DMS79 treated with DMSO at 0.1 percent for 48 hours (cell line): ENCODE data around the gene ELL2.
"Not testable (repeated sequence)": the region's sequence is repeated elsewhere in the genome, so short reads cannot be mapped to it uniquely, and the experiment has no call there.

Source experiments
- DNase-seq: peaks from one replicate; lab custom pipeline; 2025; lab: John Stamatoyannopoulos, UW

ELL2 gene

DNA sequence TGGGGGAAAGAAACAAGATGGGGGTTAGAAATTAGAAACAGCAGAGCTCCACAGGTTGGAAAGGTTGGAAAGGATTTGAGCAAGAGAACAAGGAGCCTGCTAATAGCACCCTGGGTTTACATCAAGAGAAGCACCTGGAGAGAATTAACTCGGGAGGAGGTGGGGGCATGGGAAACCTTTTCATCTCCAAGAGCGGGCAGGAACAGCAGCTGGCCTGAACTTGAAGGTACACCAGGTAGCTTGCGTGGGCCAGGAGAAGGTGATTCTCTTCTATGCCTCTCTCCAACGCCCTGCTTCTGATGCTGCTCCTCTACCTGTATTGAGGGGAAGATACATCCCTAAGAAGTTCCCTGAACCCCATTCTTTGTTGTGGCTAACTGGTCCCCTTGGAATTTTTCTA lies 102.0 kb downstream of the ELL2 start:
- no peak for DNase-seq

DNA sequence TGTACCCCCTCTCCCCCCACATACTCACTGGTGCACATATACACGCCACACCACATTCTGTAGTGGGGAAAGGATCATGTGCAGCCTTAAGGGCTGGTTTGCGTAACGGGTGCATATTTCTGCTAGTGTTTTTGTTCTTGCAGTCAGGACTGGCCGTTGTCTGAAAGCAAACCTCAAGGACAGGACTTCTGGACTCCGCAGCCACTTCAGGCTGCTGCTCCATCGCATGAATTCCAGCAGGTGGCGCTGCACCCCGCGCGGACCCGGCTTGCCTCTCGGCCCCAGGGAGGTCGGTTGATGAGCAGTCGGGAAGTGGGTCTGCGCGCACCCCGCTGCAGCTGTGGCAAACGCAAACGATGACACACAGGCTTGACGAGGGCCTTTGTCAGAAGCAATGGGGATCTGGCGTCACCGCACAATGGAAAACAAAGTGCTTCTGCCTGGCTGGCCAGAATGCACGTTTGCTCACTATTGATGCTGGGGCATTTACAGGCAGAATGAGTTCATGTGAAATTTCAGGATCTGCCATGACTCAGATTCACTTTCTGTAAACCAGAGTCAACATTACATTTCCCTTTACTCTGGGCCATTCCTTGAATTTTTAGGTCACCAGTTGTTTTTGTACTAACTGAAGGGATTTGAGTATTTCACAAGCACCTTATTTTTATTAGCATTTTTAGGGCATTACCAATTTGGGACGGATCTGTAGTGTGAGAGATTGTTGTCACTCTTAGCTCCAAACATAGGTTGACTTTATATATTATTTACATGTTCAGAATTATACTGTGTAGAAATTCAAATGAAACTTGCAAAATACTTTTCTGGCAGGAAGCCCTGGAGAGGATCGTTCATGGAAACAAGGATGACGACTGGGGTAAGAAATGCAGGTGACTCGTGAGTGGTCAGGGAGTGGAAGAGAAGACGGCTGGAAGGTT lies 102.7 kb downstream of the ELL2 start:
- peak; percentile 52 for DNase-seq

- DNase-seq, result no peak
These were observed 103.6 kb downstream of the ELL2 start for GRCh38 chr5:95858023-95858461.

DNA sequence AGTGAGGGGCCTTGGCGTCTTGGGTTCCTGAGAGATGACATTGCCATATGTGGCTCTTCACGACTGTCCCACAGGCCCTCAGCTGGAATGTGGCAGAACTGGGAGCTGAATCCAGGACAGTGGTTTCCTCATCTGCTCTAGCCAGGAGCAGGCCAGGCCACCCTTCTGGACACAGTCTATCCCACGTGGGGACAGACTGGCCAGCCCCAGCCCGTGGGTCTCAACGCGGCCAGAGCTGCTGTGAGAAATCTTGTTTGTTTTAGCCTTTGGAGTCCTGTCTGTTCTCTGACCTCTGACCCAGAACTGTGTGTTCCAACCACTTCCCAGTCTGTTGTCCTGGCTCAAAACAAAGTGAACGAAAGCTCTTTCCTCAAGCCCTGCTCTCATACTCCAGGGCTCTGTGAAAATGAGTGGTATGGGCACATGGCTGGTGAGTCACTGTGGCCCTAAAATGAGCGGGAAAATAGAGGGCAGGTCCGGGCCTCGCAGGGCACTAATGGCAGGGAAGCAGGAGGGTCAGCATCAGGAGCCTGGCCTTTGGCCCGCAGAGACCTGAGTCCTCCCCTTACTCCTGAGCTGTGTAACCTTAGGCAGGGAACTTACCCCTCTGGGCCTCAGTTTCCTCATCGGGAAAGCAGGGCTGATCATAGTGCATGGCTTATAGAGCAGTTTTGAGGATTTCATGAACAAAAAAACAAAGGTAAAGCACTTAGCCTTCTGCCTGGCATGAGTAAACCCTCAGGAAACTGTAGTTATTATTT lies 104.3 kb downstream of the ELL2 start:
- no peak for DNase-seq

DNA sequence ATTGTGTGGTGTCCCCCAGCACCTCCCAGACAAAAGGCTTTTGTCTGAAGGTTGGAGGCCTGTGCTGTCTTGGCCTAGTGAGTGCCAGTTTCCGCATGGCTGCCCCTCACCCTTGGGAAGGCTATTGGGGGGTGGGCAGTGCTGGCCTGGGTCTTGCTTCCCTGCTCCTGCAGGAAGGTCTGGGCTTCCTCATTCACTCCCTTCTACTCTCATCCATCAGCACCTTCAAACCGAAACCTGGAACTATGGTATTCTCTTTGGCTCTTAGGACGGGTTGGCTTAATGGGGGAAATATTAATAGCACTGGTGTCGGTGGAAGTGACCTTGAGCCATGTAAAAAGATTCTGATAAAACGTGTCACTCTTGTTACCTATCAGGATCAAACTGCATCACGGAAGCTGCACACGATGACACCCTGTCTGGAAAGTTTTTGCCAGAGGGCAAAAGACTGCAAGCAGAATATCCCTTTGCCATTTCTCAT lies 105.1 kb downstream of the ELL2 start:
- DNase-seq, result no peak

- no peak for DNase-seq
These were observed 108.2 kb downstream of the ELL2 start for GRCh38 chr5:95853490-95853889.

DNA sequence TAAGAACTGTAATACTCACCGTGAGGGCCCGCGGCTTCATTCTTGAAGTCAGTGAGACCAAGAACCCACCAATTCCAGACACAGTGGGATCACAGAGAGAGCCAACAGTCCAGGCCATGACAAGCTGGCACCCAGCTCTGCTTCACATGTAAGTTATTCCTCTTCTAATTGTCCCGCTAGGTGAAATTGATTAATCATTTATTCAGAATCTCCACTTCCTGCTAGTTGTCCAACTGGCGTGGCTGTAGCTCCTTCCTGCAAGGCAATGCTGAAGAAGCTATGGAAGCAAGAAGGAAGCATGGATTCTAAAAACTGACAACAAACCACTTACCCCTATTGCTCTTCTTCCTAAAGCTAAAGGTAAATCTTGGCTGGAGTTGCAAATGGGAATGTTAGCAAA lies 109.1 kb downstream of the ELL2 start:
- DNase-seq, result no peak

- DNase-seq, result not testable (repeated sequence)
These were observed 110.5 kb downstream of the ELL2 start for GRCh38 chr5:95851141-95851540.

GRCh38 chr5:95850391-95850894 lies 111.2 kb downstream of the ELL2 start:
- DNase-seq, result no peak

DNA sequence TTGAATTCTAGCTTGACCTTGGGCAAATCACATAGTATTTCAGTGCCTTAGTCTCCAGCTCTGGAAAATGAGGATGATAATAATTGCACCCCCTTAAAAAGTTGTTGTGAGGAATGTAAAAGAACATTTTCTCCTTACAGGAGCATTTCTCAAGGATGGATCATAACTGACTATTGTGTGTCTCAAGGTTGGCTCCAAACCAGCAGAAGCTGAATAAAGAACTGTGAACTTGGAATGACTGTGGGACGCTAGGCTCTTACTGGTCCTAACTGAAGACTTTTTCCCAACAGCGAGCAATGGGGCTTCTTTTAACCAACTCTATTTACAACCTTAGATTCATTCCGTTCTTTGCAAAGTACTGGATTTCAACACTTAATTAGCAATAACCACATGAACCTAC lies 113.0 kb downstream of the ELL2 start:
- DNase-seq, result no peak

GRCh38 chr5:95847261-95847592 lies 114.4 kb downstream of the ELL2 start:
- no peak for DNase-seq

GRCh38 chr5:95846554-95847260 lies 114.9 kb downstream of the ELL2 start:
- DNase-seq, result peak; percentile 59

- no peak for DNase-seq
These were observed 116.3 kb downstream of the ELL2 start for GRCh38 chr5:95845391-95845790.

DNA sequence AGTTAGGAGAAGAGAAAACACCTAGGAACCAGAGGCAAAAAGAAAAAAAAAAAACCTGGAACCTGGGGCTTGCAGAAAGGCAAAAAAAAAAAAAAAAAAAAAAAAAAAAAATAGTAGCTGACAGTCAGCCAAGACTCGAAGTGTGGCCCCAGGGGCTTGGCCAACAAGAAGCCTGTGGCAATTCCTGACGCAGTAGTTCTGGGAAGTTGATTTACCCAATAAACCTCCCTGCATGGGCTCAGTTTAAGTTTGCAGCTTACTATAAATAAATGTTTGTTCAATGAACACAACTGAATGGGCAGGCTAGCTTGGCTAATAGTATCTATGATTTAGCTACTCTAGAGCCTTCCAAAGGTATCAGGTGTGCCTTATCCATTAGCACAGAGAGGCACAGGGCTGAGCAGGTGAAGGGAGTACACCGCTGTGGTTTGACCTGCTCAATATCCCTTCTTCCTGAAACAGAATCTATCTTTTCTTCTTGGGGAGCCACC lies 117.9 kb downstream of the ELL2 start:
- no peak for DNase-seq

DNA sequence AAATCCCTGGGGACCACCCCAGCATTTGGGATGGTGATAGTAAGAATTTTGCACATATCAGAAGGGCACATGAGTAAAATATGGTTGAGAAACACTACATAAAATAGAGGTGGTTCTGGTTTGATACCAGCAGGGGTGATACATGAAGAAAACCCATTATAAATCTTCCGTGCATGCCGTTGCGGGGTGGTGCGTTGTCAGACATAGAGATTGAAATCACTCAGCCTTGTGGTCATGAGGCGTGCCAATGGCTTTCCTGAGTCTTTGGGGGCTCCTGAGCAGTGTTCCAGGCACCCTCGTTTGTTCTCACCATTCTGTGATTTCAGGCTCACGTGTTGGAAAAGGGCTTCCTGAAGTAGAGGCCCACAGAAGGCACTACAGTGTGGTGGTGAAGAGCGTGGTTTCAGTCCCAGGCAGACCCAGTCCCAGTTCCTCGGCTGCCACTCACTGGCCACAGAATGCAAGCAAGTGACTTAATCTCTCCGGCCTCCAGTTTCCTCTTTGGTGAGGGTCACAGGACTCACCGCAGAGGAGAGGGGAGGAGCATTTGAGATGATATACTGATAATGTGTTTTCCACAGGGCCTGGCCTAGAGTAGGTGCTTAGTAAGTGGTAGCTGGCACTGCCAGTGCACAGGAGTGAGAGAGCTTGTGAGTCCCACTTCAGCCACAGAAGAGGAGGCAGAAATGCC lies 118.7 kb downstream of the ELL2 start:
- DNase-seq, result no peak

GRCh38 chr5:95841914-95842812 lies 119.5 kb downstream of the ELL2 start:
- DNase-seq, result no peak

DNA sequence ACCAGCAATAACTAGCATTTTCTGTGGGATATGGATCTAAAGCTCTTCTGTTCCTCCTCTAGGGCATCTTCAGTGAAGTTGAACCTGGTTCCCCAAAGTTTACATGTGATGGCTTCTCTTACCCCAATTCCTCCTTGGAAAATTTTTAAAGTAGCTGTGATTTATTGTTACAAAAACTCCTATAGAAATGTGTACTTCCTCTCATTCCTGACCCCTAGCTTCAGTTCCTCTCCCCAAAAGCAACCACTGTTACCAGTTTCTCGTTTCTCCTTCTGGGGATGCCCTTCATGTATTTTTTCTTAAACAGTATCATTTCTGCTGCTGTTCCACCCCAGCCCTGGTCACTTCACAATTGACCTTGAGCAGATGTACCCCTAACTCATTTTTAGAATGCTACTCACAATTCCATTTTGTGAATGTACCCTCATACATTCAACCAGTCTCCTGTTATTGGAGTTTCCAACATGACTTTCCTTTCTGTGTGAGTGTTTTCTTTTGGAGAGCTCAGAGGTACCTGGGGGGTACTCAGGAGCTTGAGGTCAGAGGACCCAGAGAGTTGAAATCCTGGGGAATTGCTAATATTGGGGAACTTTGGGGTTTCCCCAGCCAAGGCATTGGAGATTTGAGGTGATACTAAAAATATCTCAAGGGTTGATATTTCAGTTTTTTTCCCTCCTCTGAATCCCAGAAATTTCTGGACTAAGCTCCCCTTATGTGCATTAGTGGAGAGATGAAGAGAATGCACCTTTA lies 120.5 kb downstream of the ELL2 start:
- no peak for DNase-seq

DNA sequence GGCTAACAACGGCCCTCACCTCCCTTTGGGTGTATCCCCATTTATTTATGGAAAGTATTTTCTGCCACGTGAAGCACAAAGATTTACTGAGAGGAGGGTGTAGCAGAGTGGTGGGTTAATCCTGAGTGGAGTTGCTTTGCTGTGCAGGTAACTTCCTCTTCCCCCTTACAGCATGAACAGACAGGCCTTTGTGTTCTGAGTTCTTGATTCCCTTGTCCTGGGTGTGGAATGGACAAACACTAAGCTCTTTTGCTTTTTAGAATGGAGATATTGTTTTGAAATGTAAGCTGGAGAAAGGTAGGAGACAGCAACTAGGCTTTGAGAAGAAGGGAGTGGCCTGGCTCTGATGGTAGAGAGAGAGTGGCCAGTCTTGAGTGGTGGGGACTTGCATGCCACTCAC lies 122.0 kb downstream of the ELL2 start:
- DNase-seq, result no peak

DNA sequence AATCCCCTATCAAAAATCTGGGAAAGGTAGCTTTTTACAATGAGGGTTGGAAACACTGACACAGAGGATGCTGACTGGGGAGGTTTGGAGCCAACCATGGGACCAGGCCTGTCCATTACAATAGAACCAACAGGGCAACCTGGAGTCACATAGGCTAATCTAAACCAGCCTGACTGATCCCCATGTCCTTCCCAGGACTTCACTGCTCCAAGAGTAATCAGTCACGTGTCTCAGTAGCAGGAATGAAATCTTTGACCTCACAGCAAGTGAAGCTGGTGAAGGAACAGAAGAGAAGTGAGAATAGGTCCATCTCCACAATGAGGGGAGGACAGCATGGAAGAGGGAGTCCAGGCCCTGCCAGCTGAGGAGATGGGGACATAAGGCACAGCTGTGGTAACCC lies 123.1 kb downstream of the ELL2 start:
- no peak for DNase-seq
